ENCODE results near the gene CPAMD8. TPM values are rescaled to one million over a fixed set of nuclear protein-coding genes. Genes with fewer than 3 reads are reported as not detected.

The CPAMD8 gene
- total RNA-seq, 4 donors from 2014 or later = 2.8 to 18.3 (median 15.7) TPM

DNA sequence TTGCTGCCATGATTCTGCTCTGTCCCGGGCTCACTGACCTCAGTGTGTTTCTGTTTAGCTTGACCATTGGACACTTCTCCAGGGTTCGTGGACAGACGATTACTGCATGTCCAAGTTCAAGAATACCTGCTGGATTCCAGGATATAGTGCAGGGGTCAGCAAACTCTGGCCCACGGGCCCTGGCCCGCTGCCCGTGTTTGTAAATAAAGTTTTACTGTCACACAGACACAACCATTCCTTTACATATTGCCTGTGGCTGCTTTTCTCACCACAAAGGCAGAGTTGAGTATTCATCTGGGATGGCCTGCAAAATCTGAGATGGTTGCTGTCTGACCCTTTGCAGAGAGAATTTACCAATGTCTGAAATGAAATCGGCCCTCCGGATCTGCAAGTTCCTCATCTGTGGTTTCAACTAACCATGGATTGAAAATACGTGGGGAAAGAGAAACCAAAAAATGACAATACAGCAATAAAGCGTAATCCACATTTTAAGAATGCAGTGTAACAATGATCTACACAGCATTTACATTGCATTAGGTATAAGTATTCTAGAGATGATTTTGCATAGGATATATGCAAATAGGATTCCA, 163.7 kb downstream of the CPAMD8 start:
- Histone ChIP-seq H3K27ac (no peak overlapping the region), H3K4me1 (no peaks in the 10 kb centered on the region), H3K9me3 (no peaks in the 10 kb centered on the region), H3K4me3 (no peak overlapping the region), H3K36me3 (no peaks in the 10 kb centered on the region), H3K27me3 (no peaks in the 10 kb centered on the region)
- no peak for DNase-seq
- TF ChIP-seq, protein P1, sequence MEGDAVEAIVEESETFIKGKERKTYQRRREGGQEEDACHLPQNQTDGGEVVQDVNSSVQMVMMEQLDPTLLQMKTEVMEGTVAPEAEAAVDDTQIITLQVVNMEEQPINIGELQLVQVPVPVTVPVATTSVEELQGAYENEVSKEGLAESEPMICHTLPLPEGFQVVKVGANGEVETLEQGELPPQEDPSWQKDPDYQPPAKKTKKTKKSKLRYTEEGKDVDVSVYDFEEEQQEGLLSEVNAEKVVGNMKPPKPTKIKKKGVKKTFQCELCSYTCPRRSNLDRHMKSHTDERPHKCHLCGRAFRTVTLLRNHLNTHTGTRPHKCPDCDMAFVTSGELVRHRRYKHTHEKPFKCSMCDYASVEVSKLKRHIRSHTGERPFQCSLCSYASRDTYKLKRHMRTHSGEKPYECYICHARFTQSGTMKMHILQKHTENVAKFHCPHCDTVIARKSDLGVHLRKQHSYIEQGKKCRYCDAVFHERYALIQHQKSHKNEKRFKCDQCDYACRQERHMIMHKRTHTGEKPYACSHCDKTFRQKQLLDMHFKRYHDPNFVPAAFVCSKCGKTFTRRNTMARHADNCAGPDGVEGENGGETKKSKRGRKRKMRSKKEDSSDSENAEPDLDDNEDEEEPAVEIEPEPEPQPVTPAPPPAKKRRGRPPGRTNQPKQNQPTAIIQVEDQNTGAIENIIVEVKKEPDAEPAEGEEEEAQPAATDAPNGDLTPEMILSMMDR (IDR thresholded peaks at IDR 0.05) = no peak
- TF ChIP-seq POLR2A (IDR thresholded peaks at IDR 0.05) = no peak
- intact Hi-C loops (cut with DNase I; ENCODE audit: low total_unique reads) = no loop called here

DNA sequence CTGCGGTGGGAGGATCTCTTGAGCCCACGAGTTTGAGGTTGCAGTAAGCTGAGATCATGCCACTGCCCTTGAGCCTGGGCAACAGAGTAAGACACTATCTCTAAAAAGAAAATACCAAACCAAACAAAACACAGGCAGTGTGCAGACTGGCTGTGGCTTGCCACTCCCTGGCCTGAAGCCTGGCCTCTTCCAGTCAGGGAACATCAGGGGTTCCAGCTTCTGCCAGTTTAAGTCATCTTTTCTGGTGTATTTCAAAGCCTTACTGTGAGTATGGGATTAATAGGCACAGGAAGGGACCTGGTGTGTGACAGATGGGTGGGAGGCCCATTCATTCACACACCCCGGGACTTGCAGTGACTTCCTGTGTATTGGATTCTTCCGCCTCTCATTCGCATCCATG, 164.8 kb downstream of the CPAMD8 start:
- no peaks in the 10 kb centered on the region for H3K4me1 ChIP-seq
- H3K36me3 ChIP-seq = no peaks in the 10 kb centered on the region
- no peaks in the 10 kb centered on the region for H3K27me3 ChIP-seq
- DNase-seq = no peak
- H3K27ac ChIP-seq = no peak overlapping the region
- no peak overlapping the region for H3K4me3 ChIP-seq
- H3K9me3 ChIP-seq = no peaks in the 10 kb centered on the region
- TF ChIP-seq POLR2A (IDR thresholded peaks at IDR 0.05) = no peak
- TF ChIP-seq, protein P1 (IDR thresholded peaks at IDR 0.05) = no peak
- intact Hi-C loops (cut with DNase I; ENCODE audit: low total_unique reads) = no loop called here

DNA sequence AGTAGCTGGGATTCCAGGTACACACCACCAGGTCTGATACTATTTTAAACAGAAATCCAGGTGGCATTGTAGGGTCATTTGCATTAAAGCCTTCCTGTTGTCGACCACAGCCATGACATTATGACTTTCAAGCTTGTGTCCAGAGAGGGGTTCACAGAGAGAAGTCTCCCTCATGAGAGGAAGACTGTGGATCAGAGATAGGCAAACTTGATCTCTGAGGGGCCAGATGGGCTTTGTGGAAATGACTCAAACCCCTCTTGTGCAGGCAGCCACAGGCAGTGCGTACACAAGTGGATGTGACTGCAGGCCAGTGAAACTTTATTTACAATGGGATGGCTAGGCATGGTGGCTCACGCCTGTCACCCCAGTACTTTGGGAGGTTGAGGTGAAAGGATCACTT, 165.6 kb downstream of the CPAMD8 start:
- no peak for TF ChIP-seq POLR2A (IDR thresholded peaks at IDR 0.05)
- TF ChIP-seq, protein P1 (IDR thresholded peaks at IDR 0.05) = no peak
- Histone ChIP-seq H3K27me3 (no peaks in the 10 kb centered on the region), H3K36me3 (no peaks in the 10 kb centered on the region), H3K4me1 (no peaks in the 10 kb centered on the region), H3K9me3 (no peaks in the 10 kb centered on the region), H3K27ac (no peak overlapping the region), H3K4me3 (no peak overlapping the region)
- DNase-seq = no peak
- intact Hi-C loops (cut with DNase I; ENCODE audit: low total_unique reads) = no loop called here

DNA sequence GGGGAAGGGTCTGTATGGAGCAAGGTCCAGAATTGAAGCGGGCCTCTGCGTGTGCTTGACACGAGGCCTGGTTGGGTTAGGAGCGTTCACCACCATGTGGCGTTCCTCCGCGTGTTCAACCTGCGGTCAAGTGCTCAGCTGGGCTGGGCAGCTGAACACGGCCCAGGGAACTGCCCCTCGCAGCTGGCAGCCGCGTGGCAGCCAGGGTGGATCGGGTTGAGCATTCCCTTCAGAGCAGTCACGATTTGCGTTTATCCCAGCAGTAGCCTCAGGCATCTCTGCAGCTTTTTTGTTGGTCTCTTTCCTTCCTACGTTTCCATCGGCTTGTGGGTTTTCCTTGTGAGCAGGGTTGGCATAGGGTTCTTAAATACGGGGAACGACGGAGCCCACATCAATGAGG, 166.5 kb downstream of the CPAMD8 start:
- no peaks in the 10 kb centered on the region for H3K4me1 ChIP-seq
- no peak for DNase-seq
- no peaks in the 10 kb centered on the region for H3K9me3 ChIP-seq
- intact Hi-C loops (cut with DNase I; ENCODE audit: low total_unique reads) = no loop called here
- no peak overlapping the region for H3K4me3 ChIP-seq
- no peaks in the 10 kb centered on the region for H3K36me3 ChIP-seq
- H3K27ac ChIP-seq = no peak overlapping the region
- TF ChIP-seq, protein P1 (IDR thresholded peaks at IDR 0.05) = no peak
- TF ChIP-seq POLR2A (IDR thresholded peaks at IDR 0.05) = no peak
- H3K27me3 ChIP-seq = no peaks in the 10 kb centered on the region

DNA sequence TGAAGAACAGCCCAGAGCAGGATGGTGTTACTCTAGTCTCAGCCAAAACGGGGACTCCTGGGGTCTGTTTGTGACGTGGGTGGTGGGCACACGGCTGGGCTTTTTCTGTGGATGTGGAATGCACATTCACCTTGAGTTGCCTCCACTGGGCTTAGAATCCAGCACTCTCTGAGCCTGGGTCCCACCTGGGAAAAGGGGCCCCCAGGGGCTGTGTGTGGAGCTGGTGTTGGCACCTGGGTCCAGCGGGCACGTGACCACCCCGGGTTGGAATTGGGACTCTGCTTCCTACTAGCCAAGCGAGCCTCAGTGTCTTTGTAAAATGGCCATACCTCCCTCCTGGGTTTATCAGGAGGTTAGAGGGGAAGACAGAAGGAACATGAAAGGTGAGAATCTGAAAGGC, 167.0 kb downstream of the CPAMD8 start:
- intact Hi-C loops (cut with DNase I; ENCODE audit: low total_unique reads) = no loop called here
- no peak overlapping the region for H3K4me3 ChIP-seq

More for the DNA sequence above, 167.0 kb downstream of the CPAMD8 start:
- no peaks in the 10 kb centered on the region for H3K27me3 ChIP-seq
- no peaks in the 10 kb centered on the region for H3K9me3 ChIP-seq
- TF ChIP-seq, protein P1 (IDR thresholded peaks at IDR 0.05) = no peak
- TF ChIP-seq POLR2A (IDR thresholded peaks at IDR 0.05) = no peak
- H3K36me3 ChIP-seq = no peaks in the 10 kb centered on the region
- no peaks in the 10 kb centered on the region for H3K4me1 ChIP-seq
- H3K27ac ChIP-seq = no peak overlapping the region
- no peak for DNase-seq
